H1 (cell line): ENCODE data around the gene DDX49. TPM values are rescaled to one million over a fixed set of nuclear protein-coding genes. Genes with fewer than 3 reads are reported as not detected.
"Not testable (repeated sequence)": the region's sequence is repeated elsewhere in the genome, so short reads cannot be mapped to it uniquely, and the experiment has no call there.

Source experiments
- CTCF ChIA-PET: fragments of 300-600 bp; sonication (Branson Sonifier 250); formaldehyde crosslinking; loops from one replicate; lab custom pipeline; 2021; ENCODE audit not compliant: partially characterized antibody; lab: Charles Lee
- POLR2A ChIA-PET: fragments of 300-600 bp; sonication (Branson Sonifier 250); formaldehyde crosslinking; loops from one replicate; lab custom pipeline; 2021; ENCODE audit warnings: inconsistent platforms; ENCODE audit not compliant: partially characterized antibody; lab: Charles Lee
- DNase-seq, 2 experiments: peaks; one replicate each; pipeline versions ENCODE4 v3.0.0 to v3.0.0-alpha.2; 2010 to 2022; ENCODE audit warnings: low spot score in 2 of 2, low read depth in 1 of 2, mixed read lengths in 1 of 2
- FAIRE-seq: peaks from 2 replicates; lab custom pipeline; 2011; peaks lifted over from hg19 to GRCh38; lab: Jason Lieb, UNC
- H2AFZ ChIP-seq: 2 replicates; pipeline ENCODE4 v1.8.1; 2012; ENCODE audit warnings: low read length, inconsistent platforms
- H2AK5ac ChIP-seq: 2 replicates; pipeline ENCODE4 v1.6.1; 2013; ENCODE audit warnings: low read depth, low read length
- H2BK120ac ChIP-seq: replicated peaks from 2 replicates; pipeline ENCODE3; 2013; ENCODE audit warnings: low read depth, low read length, inconsistent platforms
- H2BK12ac ChIP-seq: 2 replicates; pipeline ENCODE4 v1.6.1; 2013; ENCODE audit warnings: low read depth, low read length
- H2BK15ac ChIP-seq: 2 replicates; pipeline ENCODE4 v1.6.1; 2013; ENCODE audit warnings: low read length
- H2BK20ac ChIP-seq: 2 replicates; pipeline ENCODE4 v1.6.1; 2013; ENCODE audit warnings: low read length
- H2BK5ac ChIP-seq: 2 replicates; pipeline ENCODE4 v1.6.1; 2013; ENCODE audit warnings: low read depth, low read length
- H3K14ac ChIP-seq: 2 replicates; pipeline ENCODE4 v1.6.1; 2013; ENCODE audit warnings: inconsistent platforms; ENCODE audit not compliant: insufficient read length
- H3K18ac ChIP-seq: 2 replicates; pipeline ENCODE4 v1.6.1; 2013; ENCODE audit warnings: low read length; ENCODE audit errors: extremely low read depth
- H3K23ac ChIP-seq: 2 replicates; pipeline ENCODE4 v1.6.1; 2013; ENCODE audit warnings: inconsistent platforms; ENCODE audit not compliant: insufficient read length
- H3K23me2 ChIP-seq: 2 replicates; pipeline ENCODE4 v1.6.1; 2013; ENCODE audit warnings: low read depth, low read length
- H3K27ac ChIP-seq: 2 replicates; pipeline ENCODE4 v1.6.1; 2011; ENCODE audit warnings: low read depth, low read length, inconsistent platforms
- H3K27me3 ChIP-seq, 4 experiments: replicated peaks in 1 of 4; 1 replicate in 1 of 4; 2 replicates in 3 of 4; pipeline versions ENCODE4 v1.6.1 to v1.8.1; 2011 to 2013; ENCODE audit warnings: low read length in 3 of 4, mild to moderate bottlenecking in 3 of 4, inconsistent platforms in 2 of 4, mixed read lengths in 2 of 4, moderate library complexity in 1 of 4; ENCODE audit not compliant: control insufficient read depth in 3 of 4, insufficient read depth in 3 of 4; ENCODE audit errors: extremely low read depth in 1 of 4
- H3K36me3 ChIP-seq, 4 experiments: 2 replicates each; pipeline versions ENCODE4 v1.6.1 to v1.8.1; 2011 to 2013; ENCODE audit warnings: mild to moderate bottlenecking in 4 of 4, low read length in 3 of 4, moderate library complexity in 2 of 4, control low read depth in 1 of 4, inconsistent platforms in 1 of 4; ENCODE audit not compliant: insufficient read depth in 4 of 4, control insufficient read depth in 2 of 4
- H3K4ac ChIP-seq: replicated peaks from 2 replicates; pipeline ENCODE3; 2013; ENCODE audit warnings: low read length, low read depth, mixed read lengths, inconsistent platforms; ENCODE audit not compliant: insufficient read length
- H3K4me1 ChIP-seq, 4 experiments: replicated peaks in 1 of 4; 1 replicate in 1 of 4; 2 replicates in 3 of 4; pipeline versions ENCODE4 v1.6.1 to v1.8.1; 2011 to 2013; ENCODE audit warnings: low read length in 3 of 4, inconsistent platforms in 2 of 4, mixed read lengths in 1 of 4; ENCODE audit not compliant: insufficient read depth in 4 of 4, control insufficient read depth in 3 of 4
- H3K4me2 ChIP-seq, 2 experiments: 2 replicates each; pipeline versions ENCODE4 v1.6.1 to v1.8.1; 2011 to 2013; ENCODE audit warnings: low read depth in 2 of 2, low read length in 2 of 2, control low read depth in 1 of 2, inconsistent platforms in 1 of 2, mild to moderate bottlenecking in 1 of 2; ENCODE audit not compliant: insufficient read depth in 1 of 2
- H3K4me3 ChIP-seq, 4 experiments: fragments of 200-600, 300-600 bp in 1 of 4; sonication (generic), shearing (Covaris generic), sonication (Bioruptor Twin) in 1 of 4; 2 replicates each; pipeline versions ENCODE4 v1.5.1 to v1.8.1; 2011 to 2016; ENCODE audit warnings: low read length in 4 of 4, low read depth in 3 of 4, control low read depth in 2 of 4, inconsistent platforms in 2 of 4, mild to moderate bottlenecking in 2 of 4, mixed read lengths in 1 of 4, moderate library complexity in 1 of 4; ENCODE audit not compliant: insufficient read depth in 2 of 4; ENCODE audit errors: extremely low read depth in 1 of 4
- H3K56ac ChIP-seq: replicated peaks from 2 replicates; pipeline ENCODE3; 2013; ENCODE audit warnings: low read depth, mild to moderate bottlenecking, mixed read lengths, low read length, inconsistent platforms; ENCODE audit not compliant: insufficient read length
- H3K79me1 ChIP-seq: 2 replicates; pipeline ENCODE4 v1.6.1; 2013; ENCODE audit warnings: low read depth, low read length, control low read depth
- H3K79me2 ChIP-seq, 2 experiments: 2 replicates each; pipeline versions ENCODE4 v1.6.1 to v1.8.1; 2012 to 2013; ENCODE audit warnings: low read length in 2 of 2, mild to moderate bottlenecking in 2 of 2, inconsistent platforms in 1 of 2; ENCODE audit not compliant: insufficient read depth in 2 of 2, control insufficient read depth in 1 of 2
- H3K9ac ChIP-seq, 4 experiments: replicated peaks in 1 of 4; 1 replicate in 1 of 4; 2 replicates in 3 of 4; pipeline versions ENCODE4 v1.6.1 to v1.8.1; 2011 to 2013; ENCODE audit warnings: low read depth in 3 of 4, low read length in 3 of 4, control low read depth in 2 of 4, mild to moderate bottlenecking in 2 of 4, moderate library complexity in 2 of 4, inconsistent platforms in 1 of 4; ENCODE audit errors: extremely low read depth in 1 of 4
- H3K9me3 ChIP-seq, 2 experiments: 2 replicates each; pipeline versions ENCODE4 v1.6.1 to v1.8.1; 2012 to 2013; ENCODE audit warnings: mild to moderate bottlenecking in 2 of 2, moderate library complexity in 2 of 2, control low read depth in 1 of 2, inconsistent platforms in 1 of 2, low read depth in 1 of 2, low read length in 1 of 2, mixed read lengths in 1 of 2; ENCODE audit not compliant: insufficient read depth in 2 of 2
- H4K20me1 ChIP-seq, 2 experiments: replicated peaks in 1 of 2; 2 replicates each; pipeline versions ENCODE3 to v1.8.1; 2011 to 2013; ENCODE audit warnings: inconsistent platforms in 2 of 2, low read length in 2 of 2, mild to moderate bottlenecking in 1 of 2; ENCODE audit not compliant: insufficient read depth in 2 of 2, control insufficient read depth in 1 of 2
- H4K5ac ChIP-seq: 2 replicates; pipeline ENCODE4 v1.6.1; 2013; ENCODE audit warnings: low read length, low read depth, mixed read lengths, inconsistent platforms; ENCODE audit not compliant: insufficient read length
- H4K8ac ChIP-seq: 2 replicates; pipeline ENCODE4 v1.8.0; 2013; ENCODE audit warnings: mild to moderate bottlenecking, moderate library complexity, low read length, inconsistent platforms; ENCODE audit not compliant: insufficient read depth; ENCODE audit errors: extremely low read depth
- H4K91ac ChIP-seq: replicated peaks from 2 replicates; pipeline ENCODE3; 2013; ENCODE audit warnings: low read length, mixed read lengths, inconsistent platforms; ENCODE audit not compliant: insufficient read length
- WGBS, 2 experiments: shearing (Covaris generic) in 1 of 2; methylation state at CpG; one replicate each; pipeline versions ENCODE4 v1.1.6 to v1.1.7; 2013 to 2015; ENCODE audit warnings: low lambda C conversion rate in 2 of 2, mixed read lengths in 2 of 2, inconsistent platforms in 1 of 2, low coverage in 1 of 2, missing lambda C conversion rate in 1 of 2; ENCODE audit not compliant: insufficient replicate concordance in 2 of 2, insufficient coverage in 1 of 2, insufficient read length in 1 of 2; ENCODE audit errors: extremely low coverage in 1 of 2, missing lambda C conversion rate in 1 of 2; 5-methylcytosine and 5-hydroxymethylcytosine counted together
- polyA plus RNA-seq, 7 experiments: library from polyadenylated mRNA; depleted of rRNA in 3 of 7; stranded (reverse) in 5 of 7; unstranded in 2 of 7; fragments of >200 nt in 5 of 7; fragments of 200-250 nt in 2 of 7; gene quantifications; 1 replicate in 5 of 7; 2 replicates in 1 of 7; 4 replicates in 1 of 7; pipeline versions ENCODE4 v1.2.1 to v1.2.3, GENCODE V29; 2011 to 2013; ENCODE audit warnings: missing spikeins in 2 of 7, mixed read lengths in 2 of 7
- total RNA-seq: library from RNA; stranded (reverse); fragmentation: NEBNext Ultra II Directional; extraction: Animal tissue kit (Norgen Biotek cat#: 25700); gene quantifications from 2 replicates; pipeline ENCODE4 v1.2.1, GENCODE V29; 2021

The DDX49 gene
- total and polyA plus RNA-seq, 2 of the 8 experiments (the other 6 are each of a cell fraction or from before 2014, with no cell fraction given): 41.3 to 46.5 TPM

DNA sequence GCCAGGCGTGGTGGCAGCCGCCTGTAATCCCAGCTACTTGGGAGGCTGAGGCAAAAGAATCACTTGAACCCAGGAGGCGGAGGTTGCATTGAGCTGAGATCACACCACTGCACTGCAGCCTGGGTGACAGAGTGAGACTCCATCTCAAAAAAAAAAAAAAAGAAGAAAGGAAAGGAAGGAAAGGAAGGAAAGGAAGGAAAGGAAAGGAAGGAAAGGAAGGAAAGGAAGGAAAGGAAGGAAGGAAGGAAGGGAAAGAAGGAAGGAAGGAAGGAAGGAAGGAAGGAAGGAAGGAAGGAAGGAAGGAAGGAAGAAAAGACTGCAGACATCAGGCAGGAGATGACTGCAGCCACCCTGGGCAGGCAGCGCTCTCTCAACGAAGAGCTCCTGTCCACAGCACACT lies 17.0 kb upstream of the DDX49 start:
- not testable (repeated sequence) for H2AFZ ChIP-seq, H3K9me3 ChIP-seq, H3K4me2 ChIP-seq, H3K4me1 ChIP-seq, H2BK12ac ChIP-seq, H3K79me1 ChIP-seq, DNase-seq, H3K23me2 ChIP-seq, H2BK15ac ChIP-seq, H3K23ac ChIP-seq, H4K8ac ChIP-seq, H3K4ac ChIP-seq, H4K91ac ChIP-seq, FAIRE-seq, H3K79me2 ChIP-seq, H2BK20ac ChIP-seq, H2BK120ac ChIP-seq, H2AK5ac ChIP-seq, H3K27me3 ChIP-seq, H3K27ac ChIP-seq, H3K14ac ChIP-seq, H3K9ac ChIP-seq, H2BK5ac ChIP-seq, H3K56ac ChIP-seq, H4K5ac ChIP-seq, H3K4me3 ChIP-seq, H3K18ac ChIP-seq
- peaks cover 0 to 15% (median 5%) of the 10 kb centered on the region in 4 experiments; a peak in 4 of 8 replicates for H3K36me3 ChIP-seq
- WGBS, 2 experiments: 97% methylated on average over 4 of the region's 5 CpGs; no CpG with 5 or more reads in 1 of the 2 experiments
- CTCF ChIA-PET: interaction anchor here (0.9 to 7.8 kb wide), 3 partner anchors 9 to 80 kb away, joined by 3 to 34 read pairs (median 3); no protein-coding TSS in a partner anchor
- POLR2A ChIA-PET: interaction anchor here (1.3 kb wide), 1 partner anchor 85 kb away, joined by 3 read pairs; no protein-coding TSS in a partner anchor
- H4K20me1 ChIP-seq: peaks cover 1 to 12% of the 10 kb centered on the region in 2 experiments
